HG03175 (cell line): ENCODE results near the gene HHIPL1.
"Not testable (repeated sequence)": the region's sequence is repeated elsewhere in the genome, so short reads cannot be mapped to it uniquely, and the experiment has no call there.

Experiments
- ATAC-seq: cut with Tn5 transposase; IDR thresholded peaks from one replicate; pipeline ENCODE4 v1.9.1; 2021; ENCODE audit warnings: mild to moderate bottlenecking, moderate library complexity; ENCODE audit not compliant: unreplicated experiment

Gene HHIPL1

DNA sequence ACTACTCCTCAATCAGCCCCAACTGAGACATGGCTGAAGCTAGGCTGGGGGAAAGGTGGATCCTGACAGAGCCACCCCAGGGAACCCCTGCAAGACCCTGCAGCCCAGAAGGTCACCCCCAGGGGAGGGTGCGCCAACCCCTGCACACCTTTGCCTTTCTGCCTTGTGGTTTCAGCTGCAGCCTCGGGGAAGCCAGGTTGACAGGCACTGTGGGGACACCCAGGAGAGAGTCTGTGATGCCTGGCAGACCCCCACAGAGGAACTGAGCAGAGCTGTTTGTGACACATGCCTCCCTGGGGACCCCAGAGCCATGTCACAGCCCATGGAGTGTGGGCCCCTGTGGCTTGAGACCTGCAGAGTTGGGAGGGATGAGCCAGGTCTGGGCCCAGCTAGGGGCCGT, 11.8 kb upstream of the HHIPL1 start:
- ATAC-seq: no peak

DNA sequence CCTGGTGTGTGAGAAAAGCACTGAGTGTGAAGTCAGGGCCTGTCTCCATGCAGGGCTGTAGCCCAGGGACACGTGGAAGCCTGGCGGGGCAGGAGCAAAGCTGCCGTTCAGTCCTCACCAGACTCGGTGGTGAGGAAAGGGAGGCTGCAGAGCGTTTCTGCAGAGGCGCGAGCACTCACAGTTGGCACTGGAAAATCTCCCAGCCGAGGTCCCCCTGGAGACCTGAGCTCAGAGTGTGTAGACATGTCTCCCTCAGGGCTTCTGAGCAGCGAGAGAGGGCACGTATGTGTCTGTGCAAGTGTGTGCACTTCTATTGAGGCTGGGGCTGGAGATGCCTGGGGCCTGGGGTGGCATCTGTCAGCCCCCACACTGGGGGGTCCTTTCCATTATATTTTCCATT, 11.0 kb upstream of the HHIPL1 start:
- ATAC-seq: no peak

DNA sequence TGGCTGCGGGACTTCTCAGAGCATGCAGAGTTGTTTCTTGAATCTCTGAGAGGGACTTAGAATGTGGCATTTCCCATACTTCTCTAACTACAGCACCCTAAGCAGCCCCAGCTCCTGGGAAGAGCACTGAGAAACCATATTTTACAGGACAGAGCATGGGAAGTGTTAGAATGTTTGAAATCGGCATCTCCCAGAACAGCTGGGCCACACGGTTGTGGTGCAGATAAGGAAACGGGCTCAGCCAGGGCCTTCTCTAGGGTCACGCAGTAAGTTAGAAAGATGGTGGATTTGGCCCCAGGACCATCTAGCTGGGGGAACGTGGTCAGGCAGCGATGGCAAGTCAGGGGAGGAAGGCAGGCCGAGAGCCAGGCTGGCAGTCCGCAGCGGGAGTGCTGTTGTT, 10.5 kb upstream of the HHIPL1 start:
- ATAC-seq: no peak

DNA sequence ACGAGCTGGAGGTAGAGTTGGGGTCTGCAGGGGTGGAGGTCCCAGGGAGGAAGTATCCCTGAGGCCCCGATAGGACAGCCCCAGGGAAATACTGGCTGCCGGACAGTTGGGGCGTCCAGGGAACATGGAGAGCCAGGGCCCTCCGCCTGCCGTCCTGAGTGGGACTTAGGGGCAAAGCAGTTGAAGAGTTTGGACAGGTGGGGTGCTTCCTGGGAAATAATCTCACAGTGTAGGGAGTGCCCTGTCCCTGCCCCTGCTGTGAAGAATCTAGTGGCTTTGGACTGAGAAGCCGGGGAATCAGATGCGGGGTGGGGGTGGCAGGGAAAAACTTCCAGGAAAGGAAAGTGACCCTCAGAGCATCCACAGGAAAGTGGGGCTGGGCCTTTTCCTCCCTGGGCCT, 9.8 kb upstream of the HHIPL1 start:
- ATAC-seq: no peak

DNA sequence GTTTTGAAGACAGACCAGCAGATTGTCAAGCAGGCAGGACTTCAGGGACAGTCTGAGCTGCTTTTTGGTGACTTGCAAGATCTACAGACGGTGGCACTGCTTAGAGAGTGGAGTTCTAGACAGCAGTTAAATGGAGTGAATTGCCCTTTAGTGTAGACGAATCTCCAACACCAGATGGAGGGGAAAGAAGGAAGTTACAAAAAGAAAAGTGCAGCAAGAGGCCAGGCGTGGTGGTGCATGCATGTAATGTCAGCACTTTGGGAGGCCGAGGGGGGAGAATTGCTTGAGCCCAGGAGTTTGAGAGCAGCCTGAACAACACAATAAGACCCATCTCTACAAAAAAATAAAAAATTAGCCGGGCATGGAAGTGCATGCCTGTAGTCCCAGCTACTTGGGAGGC, 8.4 kb upstream of the HHIPL1 start:
- ATAC-seq: no peak

DNA sequence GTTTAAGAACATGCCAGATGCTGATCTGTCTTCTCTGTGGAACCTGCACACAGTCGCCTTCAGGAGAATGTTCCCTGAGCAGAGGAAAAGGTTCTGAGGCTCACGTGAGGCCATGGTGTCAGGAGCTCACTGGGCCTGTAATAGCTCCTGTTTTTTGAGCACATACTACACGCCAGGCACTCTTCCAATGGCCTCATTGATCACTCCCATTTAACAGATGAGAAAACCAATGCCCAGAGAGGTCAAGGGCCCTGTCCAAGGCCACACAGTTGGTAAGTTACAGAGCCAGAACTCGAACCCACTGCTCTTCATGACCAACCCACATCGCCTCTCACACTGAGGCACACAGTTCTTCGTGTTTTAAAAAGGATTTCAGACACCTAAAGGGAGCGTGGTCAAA, 7.3 kb upstream of the HHIPL1 start:
- no peak for ATAC-seq

DNA sequence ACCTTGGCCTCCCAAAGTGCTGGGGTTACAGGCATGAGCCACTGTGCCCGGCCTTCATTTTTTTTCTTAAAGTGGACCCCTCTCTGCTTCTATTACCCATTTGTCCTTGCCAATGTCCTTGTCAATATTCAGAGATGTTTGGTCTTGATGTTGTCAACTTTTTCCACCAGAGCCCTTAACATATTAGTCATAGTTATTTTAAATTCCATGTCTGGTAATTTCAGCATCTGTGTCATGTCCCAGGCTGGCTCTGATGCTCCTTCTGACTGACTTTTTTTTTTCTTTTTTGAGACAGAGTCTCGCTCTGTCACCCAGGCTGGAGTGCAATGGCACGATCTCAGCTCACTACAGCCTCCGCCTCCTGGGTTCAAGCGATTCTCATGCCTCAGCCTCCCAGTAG, 2.2 kb upstream of the HHIPL1 start:
- ATAC-seq: not testable (repeated sequence)

DNA sequence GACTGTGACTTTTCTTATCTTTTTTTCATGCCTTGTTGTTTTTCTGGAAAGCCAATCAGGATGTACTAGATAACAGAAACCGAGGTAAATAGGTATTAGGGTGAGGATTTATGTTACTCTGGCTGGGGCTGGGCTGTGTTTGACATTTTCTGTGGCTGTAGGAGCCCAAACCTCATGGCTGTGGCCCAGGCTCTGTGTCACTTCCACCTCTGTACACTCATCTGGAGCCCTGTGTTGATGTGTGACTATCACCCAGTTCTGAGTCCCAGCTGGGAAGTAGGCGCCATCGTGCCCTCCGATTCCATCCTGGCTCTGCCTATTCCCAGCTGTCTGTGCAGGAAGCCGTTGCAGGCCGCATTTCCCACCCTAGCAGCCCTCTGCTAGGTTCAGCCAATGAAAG, 1.6 kb upstream of the HHIPL1 start:
- ATAC-seq: no peak

DNA sequence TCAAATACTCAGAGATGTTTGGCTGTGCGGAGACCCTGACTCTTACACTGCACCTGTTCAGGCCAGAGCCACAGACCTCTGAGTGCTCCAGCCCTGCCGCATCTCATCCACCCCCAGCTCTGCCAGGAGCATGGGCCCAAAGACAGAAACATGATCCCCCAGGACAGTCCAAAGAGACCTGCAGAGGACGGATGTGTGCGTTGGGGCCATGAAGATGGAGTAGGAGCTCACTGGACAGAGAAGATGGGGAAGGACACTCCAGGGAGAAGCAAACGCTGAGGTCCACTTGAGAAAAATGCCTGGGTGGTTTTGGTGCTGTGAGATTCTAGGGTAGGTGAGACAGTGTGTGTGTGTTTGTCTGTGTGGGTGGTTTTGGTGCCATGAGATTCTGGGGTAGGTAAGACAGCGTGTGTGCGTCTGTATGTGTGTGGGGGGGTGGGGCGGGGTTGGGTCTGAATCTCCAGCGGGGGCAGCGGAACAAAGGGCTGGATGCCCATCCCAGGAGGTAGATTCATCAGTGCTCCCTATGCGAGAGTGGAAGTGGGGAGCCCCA, 818 bp upstream of the HHIPL1 start:
- no peak for ATAC-seq

DNA sequence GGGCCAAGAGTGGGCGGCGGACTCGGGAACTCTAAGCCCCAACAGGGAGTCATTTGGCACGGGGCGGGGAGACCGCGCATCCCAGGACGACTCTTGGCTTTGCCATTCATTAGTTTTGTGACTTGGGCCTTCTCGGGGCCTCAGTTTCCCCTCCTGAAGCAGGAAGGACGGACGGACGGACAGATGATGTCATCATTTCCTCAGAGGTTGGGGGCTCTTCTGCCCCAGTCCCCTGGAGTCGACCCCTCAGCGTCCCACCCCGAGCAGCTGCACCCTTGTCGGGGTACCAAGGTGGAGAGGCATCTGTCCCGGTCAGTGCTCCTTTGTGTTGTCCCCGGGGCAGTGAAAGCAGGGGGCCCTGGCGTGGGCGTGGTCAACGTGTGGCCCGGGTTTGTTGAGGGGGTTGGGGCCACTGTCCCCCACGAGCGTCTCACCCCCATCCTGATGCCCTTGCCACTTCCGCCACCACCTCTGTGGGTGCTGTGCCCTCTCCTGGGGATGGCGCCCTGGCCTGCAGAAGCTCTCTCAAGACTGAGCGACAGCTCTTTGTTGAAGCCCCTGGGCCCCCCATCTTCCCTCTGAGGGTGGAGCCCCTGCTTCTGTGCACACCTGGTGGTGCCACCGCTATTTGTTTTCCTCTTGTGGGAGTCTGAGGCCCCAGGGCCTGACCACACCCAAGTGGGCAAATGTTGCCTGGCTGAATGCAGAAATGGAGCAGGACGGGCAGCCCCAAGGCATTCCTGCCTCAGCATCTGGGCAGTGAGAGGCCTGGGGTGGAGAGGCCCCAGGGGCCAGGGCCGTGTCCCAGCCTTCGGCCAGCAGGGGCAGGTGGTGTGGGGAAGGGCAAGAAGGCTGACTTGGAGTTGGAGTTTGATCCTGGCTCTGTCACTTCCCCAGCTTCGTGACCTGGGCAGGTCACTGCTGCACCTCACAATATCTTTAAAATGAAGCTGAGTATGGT, 896 bp downstream of the HHIPL1 start:
- ATAC-seq: no peak

DNA sequence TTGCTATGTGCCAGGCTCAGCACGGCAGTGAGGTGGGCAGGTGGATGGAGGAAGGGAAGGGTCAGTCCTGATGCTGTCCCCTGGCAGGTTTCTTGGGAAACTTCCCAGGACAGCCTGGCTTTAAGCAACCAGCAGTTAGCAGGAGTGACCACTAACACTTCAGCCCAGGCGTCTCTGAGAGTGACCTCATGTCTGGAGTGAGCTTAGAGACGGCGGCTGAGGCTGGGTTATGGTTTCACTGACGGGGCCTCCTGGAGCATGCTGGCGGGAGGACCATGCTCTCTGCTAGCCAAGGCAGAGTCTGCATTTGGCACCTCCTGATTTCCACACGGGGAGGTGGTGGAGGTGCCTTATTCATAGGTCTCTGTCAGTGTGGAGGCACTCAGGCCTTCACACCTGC, 2.5 kb downstream of the HHIPL1 start:
- no peak for ATAC-seq

DNA sequence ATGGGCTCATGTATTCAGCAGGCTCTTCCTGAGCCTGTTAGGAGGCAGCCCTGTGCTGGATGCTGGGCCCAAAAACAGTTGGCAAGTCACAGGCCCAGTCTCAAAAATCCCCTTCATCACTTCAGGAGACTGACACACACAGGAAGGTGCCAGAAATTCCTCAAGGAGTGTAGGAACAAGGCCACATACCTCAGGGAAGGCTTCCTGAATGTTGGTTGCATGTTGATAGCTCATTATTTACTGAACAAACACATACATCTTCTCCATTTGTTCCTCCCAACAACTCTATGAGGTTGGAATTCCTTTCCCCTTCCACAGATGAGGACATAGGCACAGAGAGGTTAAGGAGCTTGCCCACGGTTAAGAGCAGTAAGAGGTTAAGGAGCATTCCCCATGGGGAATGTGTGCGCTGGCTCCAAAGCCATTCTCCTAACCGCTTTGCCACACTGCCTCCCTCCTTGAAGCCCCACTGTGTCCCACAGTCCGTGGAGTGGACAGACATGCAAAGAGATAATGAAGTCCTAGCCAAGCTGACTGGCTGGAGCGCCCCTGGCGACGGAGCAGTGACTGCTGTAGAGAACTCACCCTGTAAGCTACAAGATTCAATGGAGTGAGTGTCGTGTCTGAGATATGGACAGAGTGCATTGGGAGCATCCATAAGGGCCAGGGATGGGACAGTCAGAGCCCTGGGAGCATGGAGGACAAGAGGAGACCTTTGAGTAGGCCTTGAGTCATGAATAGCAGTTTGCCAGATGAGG, 3.3 kb downstream of the HHIPL1 start:
- no peak for ATAC-seq

DNA sequence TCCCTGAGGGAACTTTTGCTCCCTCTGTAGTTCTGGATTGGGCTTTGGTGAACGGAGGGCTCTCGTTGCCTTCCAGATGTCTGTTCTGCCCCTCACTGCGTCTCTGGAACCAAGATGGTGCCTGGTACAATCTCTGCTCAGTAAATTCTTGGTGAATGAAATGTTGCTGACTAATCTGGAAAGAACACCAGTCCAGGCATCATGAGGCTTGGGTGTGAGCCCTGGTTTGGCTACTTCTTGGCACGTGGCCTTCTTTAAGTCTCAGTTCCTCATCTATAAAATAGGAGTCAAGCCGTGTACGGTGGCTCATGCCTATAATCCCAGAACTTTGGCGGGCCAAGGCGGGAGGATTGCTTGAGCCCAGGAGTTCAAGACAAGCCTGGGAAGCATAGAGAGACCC, 4.3 kb downstream of the HHIPL1 start:
- ATAC-seq: no peak

DNA sequence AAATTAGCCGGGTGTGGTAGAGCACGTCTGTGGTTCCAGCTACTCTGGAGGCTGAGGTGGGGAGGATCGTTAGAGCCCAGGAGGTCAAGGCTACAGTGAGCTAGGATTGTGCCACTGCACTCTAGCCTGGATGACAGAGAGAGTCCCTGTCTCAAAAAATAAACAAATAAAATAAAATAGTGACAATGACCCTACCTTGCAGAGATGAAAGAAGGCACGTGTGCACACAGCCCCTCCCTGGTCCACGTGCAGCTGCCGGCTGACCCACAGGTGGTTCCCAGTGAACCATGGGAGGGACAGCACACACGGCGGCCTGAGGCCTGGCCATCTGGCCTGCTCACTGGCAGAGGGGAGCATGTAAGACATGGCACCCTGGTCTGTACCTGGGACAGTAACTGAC, 4.7 kb downstream of the HHIPL1 start:
- no peak for ATAC-seq

DNA sequence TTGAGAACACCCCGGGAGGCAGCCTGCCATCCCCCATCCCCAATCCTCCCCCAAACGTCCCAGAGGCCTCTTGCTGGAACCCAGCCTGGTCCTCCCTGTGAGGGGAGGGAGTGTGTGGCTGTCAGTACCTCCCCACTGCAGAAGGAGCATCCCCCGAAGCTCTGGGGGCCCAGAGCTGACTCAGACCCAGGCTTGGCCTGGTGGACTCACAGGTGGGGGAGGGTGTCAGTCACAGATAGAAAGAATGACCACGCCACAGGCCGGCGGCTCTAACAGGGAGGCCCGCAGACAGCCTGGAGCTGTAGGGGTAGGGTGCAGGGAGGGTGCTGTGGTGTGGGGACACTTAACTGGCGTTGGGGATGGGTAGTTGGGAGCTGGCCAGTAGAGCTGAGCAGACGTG, 5.3 kb downstream of the HHIPL1 start:
- ATAC-seq: no peak

DNA sequence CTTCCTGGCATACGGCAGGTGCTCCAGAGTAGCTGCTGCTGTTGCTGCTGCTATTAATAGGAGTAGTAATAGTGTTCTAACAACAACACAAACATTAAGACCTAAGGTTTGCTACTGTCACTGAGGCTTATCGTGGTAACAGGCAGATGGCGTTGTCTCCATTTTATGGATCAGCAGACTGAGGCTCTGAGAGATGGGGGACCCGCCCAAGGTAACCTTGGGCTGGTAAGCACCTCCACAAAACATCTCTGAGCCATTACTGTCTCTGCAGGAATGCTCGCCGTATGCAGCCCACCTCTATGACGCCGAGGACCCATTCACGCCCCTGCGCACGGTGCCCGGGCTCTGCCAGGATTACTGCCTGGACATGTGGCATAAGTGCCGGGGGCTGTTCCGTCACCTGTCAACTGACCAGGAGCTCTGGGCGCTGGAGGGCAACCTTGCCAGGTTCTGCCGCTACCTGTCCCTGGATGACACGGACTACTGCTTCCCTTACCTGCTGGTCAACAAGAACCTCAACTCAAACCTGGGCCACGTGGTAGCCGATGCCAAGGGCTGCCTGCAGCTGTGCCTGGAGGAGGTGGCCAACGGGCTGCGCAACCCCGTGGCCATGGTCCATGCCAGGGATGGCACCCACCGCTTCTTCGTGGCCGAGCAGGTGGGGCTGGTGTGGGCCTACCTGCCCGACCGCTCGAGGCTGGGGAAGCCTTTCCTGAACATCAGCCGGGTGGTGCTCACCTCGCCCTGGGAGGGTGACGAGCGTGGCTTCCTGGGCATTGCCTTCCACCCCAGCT, 7.2 kb downstream of the HHIPL1 start:
- ATAC-seq: no peak

DNA sequence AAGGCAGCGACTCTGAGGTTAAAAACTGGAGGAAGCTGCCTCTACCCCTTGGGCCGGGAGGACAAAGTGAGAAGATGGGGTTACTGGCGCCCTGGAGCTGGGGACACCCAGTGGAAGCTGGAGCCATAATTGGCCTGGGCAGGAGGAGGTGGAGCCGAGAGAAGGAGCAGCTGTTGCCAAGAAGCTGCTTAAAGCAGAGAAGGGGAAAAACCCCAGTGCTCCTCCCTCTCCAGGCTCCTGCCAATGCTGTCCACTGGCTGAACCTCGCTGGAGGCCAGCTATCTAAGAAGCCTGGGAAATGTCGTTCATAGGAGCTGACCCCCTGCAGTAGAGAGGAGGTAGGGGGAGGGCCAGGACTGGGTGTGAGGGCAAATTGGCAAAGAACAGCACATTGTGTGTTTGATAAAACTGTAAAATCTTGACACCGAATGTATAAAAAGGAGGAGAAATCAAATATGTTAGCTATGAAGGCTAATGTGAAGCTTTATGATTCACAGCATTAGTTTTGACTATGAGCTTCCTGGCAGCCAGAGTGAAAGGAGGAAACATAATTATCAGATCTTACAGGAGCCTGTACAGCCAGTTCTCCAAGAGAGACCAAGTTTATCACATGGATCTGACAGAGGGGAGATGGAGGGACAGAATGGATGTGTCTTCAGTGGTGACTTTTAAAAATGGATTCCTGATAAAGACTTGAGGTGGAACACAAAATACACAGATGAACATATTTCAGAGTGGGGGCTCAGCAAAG, 9.5 kb downstream of the HHIPL1 start:
- no peak for ATAC-seq

DNA sequence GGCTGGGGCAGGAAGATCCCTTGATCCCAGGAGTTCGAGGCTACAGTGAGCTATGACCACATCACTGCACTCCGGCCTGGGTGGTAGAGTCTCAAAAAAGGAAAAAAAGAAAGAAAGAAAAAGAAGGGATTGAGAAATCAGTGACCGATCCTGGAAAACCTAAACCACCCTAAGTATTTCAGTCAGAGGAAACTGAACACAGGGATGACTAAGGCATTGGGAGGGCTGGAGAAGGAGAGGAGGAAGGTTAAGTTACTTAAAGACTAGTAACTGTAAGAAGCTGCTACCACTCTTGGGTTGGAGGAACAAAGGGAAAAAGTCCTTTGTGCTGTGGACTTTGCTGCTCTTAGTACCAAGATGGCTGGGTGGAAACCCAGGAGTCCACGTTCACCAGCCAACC, 10.6 kb downstream of the HHIPL1 start:
- ATAC-seq: no peak

DNA sequence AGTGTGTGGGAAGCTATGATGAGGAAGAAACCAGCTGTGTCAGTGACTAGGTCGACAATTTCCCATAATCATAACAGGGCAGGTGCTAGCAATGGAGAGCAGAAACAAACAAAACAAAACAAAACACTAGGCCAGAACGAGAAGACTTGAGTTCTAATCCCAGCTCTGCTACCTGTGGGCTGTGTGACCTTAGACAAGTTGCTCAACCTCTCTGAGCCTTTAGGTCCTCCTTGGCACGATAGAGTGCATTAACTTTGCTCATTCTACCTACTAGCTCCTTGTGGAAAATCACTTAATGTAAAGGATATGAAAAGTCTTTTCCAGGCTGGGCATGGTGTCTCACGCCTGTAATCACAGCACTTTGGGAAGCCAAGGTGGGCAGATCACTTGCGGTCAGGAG, 11.2 kb downstream of the HHIPL1 start:
- ATAC-seq: no peak

DNA sequence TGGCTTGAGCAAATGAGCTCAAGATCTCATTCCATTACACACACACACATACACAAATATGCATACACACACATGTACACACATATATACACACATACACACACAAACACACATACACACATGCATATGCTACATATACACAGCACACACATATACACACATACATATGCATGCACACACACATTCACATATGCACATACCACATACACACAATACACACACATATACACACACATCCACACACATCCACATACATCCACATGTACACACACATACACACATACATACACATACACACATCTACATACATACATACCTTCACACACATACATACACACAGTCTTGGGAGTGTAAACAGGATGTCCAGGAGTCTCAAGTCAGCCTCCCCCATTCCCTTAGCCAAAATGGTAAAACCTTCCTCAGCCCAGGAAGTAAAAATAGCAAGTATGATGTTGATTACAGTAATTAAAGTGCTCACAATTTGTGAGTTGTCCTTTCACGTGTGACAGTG, 12.8 kb downstream of the HHIPL1 start:
- ATAC-seq: no peak
